ENCODE results near the gene CEACAM21.

Gene CEACAM21

GRCh38 chr19:41616792-41617621 is 41.0 kb downstream of the CEACAM21 start:
- DNase-seq (ENCODE audit: insufficient read length, low spot score), result no peak
- FAIRE-seq, result no peak

- DNase-seq (ENCODE audit: insufficient read length, low spot score) (no peak), FAIRE-seq (no peak)
Observed at GRCh38 chr19:41617941-41618730, 42.2 kb downstream of the CEACAM21 start.

- FAIRE-seq (no peak), DNase-seq (ENCODE audit: insufficient read length, low spot score) (no peak)
Observed at GRCh38 chr19:41619018-41619556, 43.1 kb downstream of the CEACAM21 start.

- FAIRE-seq, result no peak
Observed at GRCh38 chr19:41620171-41620570, 44.2 kb downstream of the CEACAM21 start.

GRCh38 chr19:41621226-41621625 is 45.3 kb downstream of the CEACAM21 start:
- DNase-seq (ENCODE audit: insufficient read length, low spot score) (no peak), FAIRE-seq (no peak)

More at GRCh38 chr19:41620171-41620570, 44.2 kb downstream of the CEACAM21 start:
- DNase-seq (ENCODE audit: insufficient read length, low spot score), result no peak

GRCh38 chr19:41621654-41622053 is 45.7 kb downstream of the CEACAM21 start:
- no peak for DNase-seq (ENCODE audit: insufficient read length, low spot score)
- no peak for FAIRE-seq

GRCh38 chr19:41623360-41623759 is 47.4 kb downstream of the CEACAM21 start:
- FAIRE-seq (no peak), DNase-seq (ENCODE audit: insufficient read length, low spot score) (no peak)

GRCh38 chr19:41624515-41624914 is 48.5 kb downstream of the CEACAM21 start:
- FAIRE-seq, result no peak
- DNase-seq (ENCODE audit: insufficient read length, low spot score), result no peak

GRCh38 chr19:41624937-41625336 is 49.0 kb downstream of the CEACAM21 start:
- no peak for FAIRE-seq
- no peak for DNase-seq (ENCODE audit: insufficient read length, low spot score)

- no peak for DNase-seq (ENCODE audit: insufficient read length, low spot score)
- FAIRE-seq, result no peak
Observed at GRCh38 chr19:41626278-41626677, 50.3 kb downstream of the CEACAM21 start.

- no peak for FAIRE-seq
- DNase-seq (ENCODE audit: insufficient read length, low spot score), result no peak
Observed at GRCh38 chr19:41626877-41627276, 50.9 kb downstream of the CEACAM21 start, which contains the start of gene CEACAM4. CEACAM4 (minus strand) TSS chr19:41627074; CDS start chr19:41626963, 111 bp downstream.

- FAIRE-seq (no peak), DNase-seq (ENCODE audit: insufficient read length, low spot score) (no peak)
Observed at GRCh38 chr19:41627966-41628675, 52.2 kb downstream of the CEACAM21 start.
